IPS DF 6.9 (cell line): Measurements from ENCODE around the gene DPP4.
"Not testable (repeated sequence)": the region's sequence is repeated elsewhere in the genome, so short reads cannot be mapped to it uniquely, and the experiment has no call there.

Experiments
- DNase-seq: peaks from one replicate; pipeline ENCODE4 v3.0.0-alpha.2; 2013; ENCODE audit warnings: low read depth, low spot score
- H3K27ac ChIP-seq: one replicate; pipeline ENCODE4 v1.5.1; 2013; ENCODE audit warnings: low read length, control low read depth
- H3K27me3 ChIP-seq: 2 replicates; pipeline ENCODE4 v1.6.1; 2013; ENCODE audit warnings: mild to moderate bottlenecking, low read length; ENCODE audit not compliant: control insufficient read depth, insufficient read depth
- H3K36me3 ChIP-seq: 2 replicates; pipeline ENCODE4 v1.6.1; 2013; ENCODE audit warnings: low read length; ENCODE audit not compliant: control insufficient read depth, insufficient read depth
- H3K4me1 ChIP-seq: 2 replicates; pipeline ENCODE4 v1.6.1; 2013; ENCODE audit warnings: low read length; ENCODE audit not compliant: control insufficient read depth, insufficient read depth
- H3K4me3 ChIP-seq: 2 replicates; pipeline ENCODE4 v1.5.1; 2013; ENCODE audit warnings: mild to moderate bottlenecking, low read length
- H3K9me3 ChIP-seq: 2 replicates; pipeline ENCODE4 v1.6.1; 2013; ENCODE audit warnings: low read length, inconsistent platforms; ENCODE audit not compliant: control insufficient read depth, insufficient read depth
- WGBS: extraction: QIAGEN DNeasy Blood & Tissue Kit; methylation state at CpG from one replicate; pipeline ENCODE4 v1.1.7; 2013; ENCODE audit warnings: mixed read lengths, missing lambda C conversion rate; ENCODE audit not compliant: insufficient read length, insufficient coverage; 5-methylcytosine and 5-hydroxymethylcytosine counted together

Gene DPP4

DNA sequence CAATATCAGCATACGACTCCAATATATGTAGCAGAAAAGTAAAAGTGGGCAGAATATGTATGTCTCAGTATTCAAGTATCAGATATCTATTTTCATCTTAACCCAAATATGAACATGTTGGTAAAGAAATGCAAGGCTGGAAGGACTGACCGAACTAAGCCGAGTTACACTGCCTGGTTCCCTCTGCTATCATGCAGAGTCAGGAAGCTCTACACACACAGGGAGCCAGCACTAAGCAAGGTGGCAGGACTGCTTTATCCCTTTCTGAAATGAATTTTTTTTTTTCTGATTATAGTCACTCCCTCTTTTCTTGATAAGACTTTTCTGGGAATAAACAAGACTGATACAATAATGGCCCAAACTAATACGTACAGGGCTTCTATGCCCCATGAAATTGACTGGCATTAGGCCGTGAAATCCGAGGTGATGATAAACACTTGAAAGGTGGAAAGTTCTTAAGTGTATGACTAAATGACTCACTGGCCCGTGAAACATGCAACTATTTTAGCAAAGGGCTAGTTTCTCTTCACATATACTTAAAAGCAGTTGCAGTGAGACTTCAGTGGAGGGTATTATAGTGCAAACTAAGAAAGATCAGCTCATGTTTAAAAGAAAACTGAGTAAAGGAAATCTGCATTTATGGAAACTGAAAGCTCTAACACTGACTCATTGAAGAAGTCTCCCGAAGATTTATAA, 14.9 kb downstream of the DPP4 start:
- H3K9me3 ChIP-seq = no peaks in the 10 kb centered on the region
- H3K36me3 ChIP-seq = no peaks in the 10 kb centered on the region
- WGBS = no CpG with 5 or more reads among the region's 8 CpGs
- H3K27me3 ChIP-seq = no peaks in the 10 kb centered on the region
- no peak overlapping the region for H3K27ac ChIP-seq
- no peak for DNase-seq
- H3K4me3 ChIP-seq = no peak overlapping the region
- no peaks in the 10 kb centered on the region for H3K4me1 ChIP-seq

DNA sequence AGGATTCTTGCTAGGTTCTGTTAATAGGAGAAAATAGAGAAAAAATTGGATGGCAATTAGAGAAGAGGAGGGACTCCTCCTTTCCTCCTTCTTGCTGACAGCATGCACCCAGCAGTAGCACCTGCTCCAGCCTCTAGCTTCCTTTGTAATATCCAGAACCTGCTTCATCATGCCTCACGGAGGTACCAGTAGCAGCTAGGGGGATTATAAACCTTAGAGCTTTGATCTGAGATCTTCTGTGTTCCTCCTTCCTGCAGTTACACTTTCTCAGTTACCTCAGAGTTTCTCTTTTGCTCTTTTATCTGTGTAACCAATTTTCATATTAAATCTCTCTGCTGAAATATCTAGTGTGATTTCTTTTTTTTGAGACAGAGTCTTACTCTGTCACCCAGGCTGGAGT, 16.6 kb downstream of the DPP4 start:
- Histone ChIP-seq H3K36me3 (no peaks in the 10 kb centered on the region), H3K4me3 (no peak overlapping the region), H3K9me3 (no peaks in the 10 kb centered on the region), H3K4me1 (no peaks in the 10 kb centered on the region), H3K27ac (no peak overlapping the region), H3K27me3 (no peaks in the 10 kb centered on the region)
- WGBS = no CpG with 5 or more reads among the region's 1 CpG
- no peak for DNase-seq

DNA sequence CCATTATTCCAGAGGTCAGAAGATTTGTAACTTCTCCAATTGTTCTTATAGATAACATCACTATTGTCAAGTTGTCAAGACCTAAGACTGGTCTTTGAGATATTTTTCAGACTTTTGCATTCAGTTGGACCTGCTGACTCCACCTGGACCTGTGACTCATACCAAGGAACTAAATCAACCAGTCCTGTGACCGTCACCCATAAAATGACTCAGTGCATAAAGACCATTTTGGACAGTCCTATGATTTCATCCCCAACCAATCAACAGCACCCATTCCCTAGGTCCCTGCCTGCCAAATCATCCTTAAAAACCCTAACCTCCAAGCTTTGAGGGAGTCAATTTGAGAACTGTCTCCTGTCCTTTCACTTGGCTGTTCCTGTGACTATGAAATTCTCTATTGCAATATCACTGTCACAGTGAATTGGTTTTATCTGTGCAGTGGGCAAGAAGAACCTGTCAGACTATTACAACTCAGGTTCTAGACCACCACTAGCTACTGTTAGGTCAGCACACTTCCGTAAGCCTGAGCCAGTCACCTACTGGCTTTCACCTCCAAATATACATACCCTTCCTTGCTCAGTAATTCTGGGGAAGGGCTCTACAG, 17.1 kb downstream of the DPP4 start:
- WGBS = no CpG with 5 or more reads among the region's 2 CpGs
- H3K27ac ChIP-seq = no peak overlapping the region
- H3K36me3 ChIP-seq = no peaks in the 10 kb centered on the region

DNA sequence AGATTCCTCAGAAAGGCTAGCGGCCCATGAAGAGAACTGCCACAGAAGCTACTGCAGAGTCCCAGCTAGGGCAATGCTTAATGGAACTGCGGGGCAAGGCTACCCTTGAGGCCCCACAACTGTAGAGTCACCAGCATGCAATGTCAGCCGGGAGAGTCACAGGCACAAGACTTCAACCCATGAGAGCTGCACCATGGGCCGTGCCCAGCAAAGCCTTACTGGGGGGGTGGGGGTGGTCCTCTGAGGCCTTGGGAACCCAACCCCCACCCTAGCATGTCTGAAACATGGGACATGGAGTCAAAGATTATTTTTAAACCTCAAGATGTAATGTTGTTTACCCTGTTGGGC, 20.2 kb downstream of the DPP4 start:
- Histone ChIP-seq H3K27ac (no peak overlapping the region), H3K4me3 (no peak overlapping the region), H3K36me3 (no peaks in the 10 kb centered on the region), H3K9me3 (no peaks in the 10 kb centered on the region), H3K27me3 (no peaks in the 10 kb centered on the region), H3K4me1 (no peaks in the 10 kb centered on the region)
- no CpG with 5 or more reads among the region's 4 CpGs for WGBS
- DNase-seq = no peak

More for the DNA sequence above, 17.1 kb downstream of the DPP4 start:
- Histone ChIP-seq H3K27me3 (no peaks in the 10 kb centered on the region), H3K4me3 (no peak overlapping the region), H3K4me1 (no peaks in the 10 kb centered on the region), H3K9me3 (no peaks in the 10 kb centered on the region)
- no peak for DNase-seq

DNA sequence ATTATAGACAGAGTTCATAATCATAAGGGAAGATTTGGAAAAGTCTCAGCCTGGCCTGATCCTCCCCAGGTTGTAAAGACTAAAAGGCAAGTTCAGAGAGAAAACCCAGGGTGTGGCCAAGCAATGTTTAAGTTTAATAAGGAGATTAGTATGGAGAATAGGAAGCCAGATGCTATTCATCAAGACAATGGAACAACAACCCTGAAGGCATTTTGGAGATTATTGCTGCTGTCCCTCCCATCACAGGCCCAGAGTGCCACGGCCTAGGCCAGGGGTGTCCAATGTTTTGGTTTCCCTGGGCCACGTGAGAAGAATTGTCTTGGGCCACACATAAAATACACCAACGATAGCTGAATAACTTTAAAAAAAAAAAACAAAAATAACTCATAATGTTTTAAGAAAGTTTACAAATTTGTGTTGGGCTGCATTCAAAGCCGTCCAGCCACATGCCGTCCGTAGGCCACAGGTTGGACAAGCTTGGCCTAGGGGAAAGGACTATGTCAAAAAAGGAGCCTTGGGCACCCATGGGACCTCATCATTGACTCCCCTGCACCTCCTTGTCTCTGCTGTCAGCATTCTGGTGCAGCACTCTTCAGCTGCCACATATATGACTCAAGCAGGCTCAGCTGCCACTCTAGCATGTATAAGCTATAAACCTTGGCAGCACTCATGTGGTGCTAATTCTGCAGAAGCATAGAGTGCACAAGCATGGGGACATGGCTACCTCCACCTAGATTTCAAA, 20.8 kb downstream of the DPP4 start:
- no CpG with 5 or more reads among the region's 6 CpGs for WGBS
- Histone ChIP-seq H3K27me3 (no peaks in the 10 kb centered on the region), H3K36me3 (no peaks in the 10 kb centered on the region), H3K4me3 (no peak overlapping the region), H3K27ac (no peak overlapping the region), H3K9me3 (no peaks in the 10 kb centered on the region), H3K4me1 (no peaks in the 10 kb centered on the region)
- no peak for DNase-seq

DNA sequence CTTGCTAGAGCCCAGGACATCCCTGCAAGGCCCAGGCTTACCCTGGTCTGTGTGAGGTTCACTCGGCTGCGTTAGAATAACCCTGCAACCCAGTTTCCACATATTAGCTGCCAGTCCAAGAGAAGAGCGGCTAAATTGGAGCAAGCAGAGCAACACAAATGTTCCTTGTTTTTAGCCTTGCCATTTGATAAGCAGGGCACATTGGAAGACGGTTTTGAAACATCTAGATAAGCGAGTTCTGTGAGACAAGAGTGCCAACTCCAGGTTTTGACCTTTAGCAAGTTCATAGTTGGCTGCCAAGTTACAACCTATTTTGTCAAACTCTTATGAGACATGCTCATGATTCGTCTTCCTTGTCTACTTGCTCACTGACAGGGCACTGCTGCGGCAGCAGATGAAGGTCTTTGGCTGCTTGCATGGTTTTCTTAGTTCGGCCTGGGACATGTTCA, 23.5 kb downstream of the DPP4 start:
- DNase-seq = no peak
- Histone ChIP-seq H3K27me3 (no peaks in the 10 kb centered on the region), H3K36me3 (no peaks in the 10 kb centered on the region), H3K4me1 (no peaks in the 10 kb centered on the region), H3K27ac (no peak overlapping the region), H3K4me3 (no peak overlapping the region), H3K9me3 (no peaks in the 10 kb centered on the region)
- no CpG with 5 or more reads among the region's 8 CpGs for WGBS

DNA sequence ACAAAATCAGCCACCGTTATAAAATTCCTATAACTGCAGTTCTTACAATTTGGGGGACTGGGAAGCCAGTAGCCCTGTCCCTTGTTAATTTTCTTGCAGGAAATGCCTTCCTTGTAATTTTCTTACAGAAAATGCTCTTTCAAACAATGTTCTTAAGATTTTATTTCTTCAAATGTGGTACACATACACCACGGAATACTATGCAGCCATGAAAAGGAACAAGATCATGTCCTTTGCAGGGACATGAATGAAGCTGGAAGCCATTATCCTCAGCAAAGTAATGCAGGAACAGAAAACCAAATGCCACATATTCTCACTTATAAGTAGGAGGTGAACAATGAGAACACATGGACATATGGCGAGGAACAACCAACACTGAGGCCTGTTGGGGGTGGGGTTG, 24.9 kb downstream of the DPP4 start:
- not testable (repeated sequence) for H3K4me3 ChIP-seq, H3K27me3 ChIP-seq, H3K4me1 ChIP-seq, H3K9me3 ChIP-seq, DNase-seq, H3K27ac ChIP-seq, H3K36me3 ChIP-seq
- 100% methylated on average over 1 of the region's 3 CpGs for WGBS

DNA sequence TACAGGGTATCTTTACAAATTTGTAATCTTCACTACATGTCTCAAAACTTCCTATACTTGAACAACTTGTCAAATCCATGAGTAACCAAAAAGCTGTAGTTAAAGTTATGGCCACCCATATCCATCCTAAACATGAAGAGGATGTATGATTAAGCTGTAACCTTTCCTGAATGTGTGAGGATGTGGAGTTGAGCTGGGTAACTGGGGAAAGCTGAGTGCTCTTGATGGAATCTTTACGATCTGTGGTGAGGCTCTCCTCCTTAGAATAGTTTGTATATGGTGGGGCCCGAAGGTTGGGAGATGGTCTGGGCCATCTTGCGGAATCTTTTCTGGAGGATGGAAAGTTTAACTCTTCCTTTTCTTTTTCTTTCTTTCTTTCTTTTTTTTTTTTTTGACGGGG, 29.4 kb downstream of the DPP4 start:
- H3K9me3 ChIP-seq = no peaks in the 10 kb centered on the region
- H3K27ac ChIP-seq = no peak overlapping the region
- no CpG with 5 or more reads among the region's 4 CpGs for WGBS
- no peak overlapping the region for H3K4me3 ChIP-seq
- no peak for DNase-seq
- no peaks in the 10 kb centered on the region for H3K4me1 ChIP-seq
- no peaks in the 10 kb centered on the region for H3K36me3 ChIP-seq
- no peaks in the 10 kb centered on the region for H3K27me3 ChIP-seq

DNA sequence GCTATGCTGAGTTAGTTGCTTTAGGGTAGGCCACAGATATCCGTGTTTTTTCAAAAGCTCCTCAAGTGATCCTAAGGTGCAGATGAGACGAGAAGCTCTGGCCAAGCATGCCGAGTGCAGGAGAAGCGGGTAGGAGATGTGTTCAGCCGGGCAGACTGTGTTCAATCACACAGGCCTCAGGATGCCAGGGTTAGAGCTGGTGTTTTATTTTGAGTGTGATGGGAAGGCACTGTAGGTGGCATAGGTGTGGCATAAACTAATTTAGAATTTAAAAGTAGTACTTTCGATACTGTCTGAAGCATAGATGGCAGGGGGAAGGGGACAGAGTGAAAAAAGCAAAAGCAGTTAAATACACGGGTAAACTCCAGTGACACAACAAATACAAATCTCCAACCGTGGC, 30.9 kb downstream of the DPP4 start:
- no peaks in the 10 kb centered on the region for H3K27me3 ChIP-seq
- no peaks in the 10 kb centered on the region for H3K36me3 ChIP-seq
- H3K27ac ChIP-seq = no peak overlapping the region
- H3K4me3 ChIP-seq = no peak overlapping the region
- no peaks in the 10 kb centered on the region for H3K9me3 ChIP-seq
- no peak for DNase-seq
- WGBS = no CpG with 5 or more reads among the region's 8 CpGs
- H3K4me1 ChIP-seq = no peaks in the 10 kb centered on the region

DNA sequence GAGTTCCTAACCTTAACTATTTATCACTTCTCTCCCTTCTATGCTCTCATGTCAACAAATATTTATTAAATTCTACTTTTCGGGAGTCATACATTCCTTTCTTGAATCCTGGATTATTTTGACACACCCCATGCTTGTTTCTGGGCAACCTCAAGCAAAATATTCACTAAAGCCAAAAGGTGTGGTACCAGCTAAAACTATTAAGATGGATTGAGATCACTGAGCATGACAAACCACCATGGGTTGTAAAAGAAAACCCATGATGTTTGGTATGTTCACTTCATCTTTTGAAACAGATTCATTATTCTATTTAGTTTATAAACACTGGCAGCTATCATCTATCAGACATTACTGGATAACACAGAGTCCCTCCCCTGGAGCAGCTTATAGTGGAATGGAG, 32.5 kb downstream of the DPP4 start:
- Histone ChIP-seq H3K4me3 (no peak overlapping the region), H3K27ac (no peak overlapping the region), H3K36me3 (no peaks in the 10 kb centered on the region), H3K27me3 (no peaks in the 10 kb centered on the region), H3K9me3 (no peaks in the 10 kb centered on the region), H3K4me1 (no peaks in the 10 kb centered on the region)
- no peak for DNase-seq
- WGBS = no CpG with 5 or more reads among the region's 1 CpG
